ENCODE data around the gene ITGAV.

DNA sequence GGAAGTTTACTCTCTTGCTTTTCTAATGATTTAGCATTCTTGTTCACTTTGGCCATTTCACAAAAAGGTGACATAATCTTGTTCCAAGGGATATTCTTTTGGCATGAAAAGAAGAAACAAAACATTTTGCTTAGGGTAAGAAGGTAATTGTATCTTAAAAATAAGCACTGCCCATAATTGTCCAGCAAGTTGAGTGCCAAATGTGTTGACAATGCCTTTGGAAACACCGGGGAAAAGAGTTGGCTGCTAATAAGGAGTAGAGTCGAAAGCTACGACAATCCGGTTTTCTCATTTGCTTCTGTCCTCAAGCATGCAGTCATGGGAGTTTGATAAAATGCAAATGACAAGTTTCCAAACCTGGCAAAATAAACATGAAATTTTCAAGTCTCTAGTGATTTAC is 27.3 kb downstream of the ITGAV start:
- TF ChIP-seq, protein P1, sequence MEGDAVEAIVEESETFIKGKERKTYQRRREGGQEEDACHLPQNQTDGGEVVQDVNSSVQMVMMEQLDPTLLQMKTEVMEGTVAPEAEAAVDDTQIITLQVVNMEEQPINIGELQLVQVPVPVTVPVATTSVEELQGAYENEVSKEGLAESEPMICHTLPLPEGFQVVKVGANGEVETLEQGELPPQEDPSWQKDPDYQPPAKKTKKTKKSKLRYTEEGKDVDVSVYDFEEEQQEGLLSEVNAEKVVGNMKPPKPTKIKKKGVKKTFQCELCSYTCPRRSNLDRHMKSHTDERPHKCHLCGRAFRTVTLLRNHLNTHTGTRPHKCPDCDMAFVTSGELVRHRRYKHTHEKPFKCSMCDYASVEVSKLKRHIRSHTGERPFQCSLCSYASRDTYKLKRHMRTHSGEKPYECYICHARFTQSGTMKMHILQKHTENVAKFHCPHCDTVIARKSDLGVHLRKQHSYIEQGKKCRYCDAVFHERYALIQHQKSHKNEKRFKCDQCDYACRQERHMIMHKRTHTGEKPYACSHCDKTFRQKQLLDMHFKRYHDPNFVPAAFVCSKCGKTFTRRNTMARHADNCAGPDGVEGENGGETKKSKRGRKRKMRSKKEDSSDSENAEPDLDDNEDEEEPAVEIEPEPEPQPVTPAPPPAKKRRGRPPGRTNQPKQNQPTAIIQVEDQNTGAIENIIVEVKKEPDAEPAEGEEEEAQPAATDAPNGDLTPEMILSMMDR (IDR thresholded peaks at IDR 0.05): no peak
- TF ChIP-seq POLR2AphosphoS5 (IDR thresholded peaks at IDR 0.05): no peak

All from sigmoid colon (tissue), 4 donors.